ENCODE data around the gene SMYD5.

- TF ChIP-seq EZH2 (IDR thresholded peaks at IDR 0.05; ENCODE audit: low read length, unreplicated experiment) (no peak), CTCF (conservative IDR thresholded peaks at IDR 0.05; ENCODE audit: low read depth, low read length) (no peak), EZH2phosphoT487 (IDR thresholded peaks at IDR 0.05; ENCODE audit: borderline replicate concordance, low read length) (no peak)
Measured at GRCh38 chr2:73258913-73259215, 44.8 kb downstream of the SMYD5 start.
